ENCODE results near the gene STRA8. TPM values are rescaled to one million over a fixed set of nuclear protein-coding genes. Genes with fewer than 3 reads are reported as not detected.

STRA8 gene
- total RNA-seq, 1 experiment from 2014 or later, result not detected

GRCh38 chr7:135186841-135187253 lies 46.8 kb upstream of the STRA8 start:
- Histone ChIP-seq H3K4me1 (ENCODE audit: control insufficient read depth, insufficient read depth, low read length) (no peaks in the 10 kb centered on the region), H3K27me3 (ENCODE audit: control insufficient read depth, insufficient read depth, low read length) (no peaks in the 10 kb centered on the region), H3K36me3 (ENCODE audit: control insufficient read depth, insufficient read depth, low read length) (no peaks in the 10 kb centered on the region), H3K27ac (ENCODE audit: low read length) (no peak overlapping the region), H3K4me3 (ENCODE audit: low read depth in 2 of 2, low read length in 2 of 2) (no peak overlapping the region), H3K9me3 (ENCODE audit: control insufficient read depth, insufficient read depth, low read depth, low read length) (no peaks in the 10 kb centered on the region)
- CTCF ChIA-PET, result no interaction called here
- DNase-seq (ENCODE audit: low read depth, low spot score) (no peak), ATAC-seq (no peak)
- intact Hi-C loops (cut with micrococcal nuclease; ENCODE audit: unreplicated experiment) (no loop called here), in situ Hi-C loops (cut with HindIII; ENCODE audit: low pct_unique_long_range_greater_than_20kb, low sequenced_read_pairs) (no loop called here)
- TF ChIP-seq CTCF (IDR thresholded peaks at IDR 0.05) (no peak), TCF7L2 (IDR thresholded peaks at IDR 0.05; ENCODE audit: low read depth, low read length) (no peak), SIN3A (IDR thresholded peaks at IDR 0.05; ENCODE audit: borderline replicate concordance, insufficient read depth, low read depth, low read length) (no peak), POLR2AphosphoS5 (IDR thresholded peaks at IDR 0.05; ENCODE audit: low read depth, low read length) (no peak)
- TF ChIP-seq, protein P1, sequence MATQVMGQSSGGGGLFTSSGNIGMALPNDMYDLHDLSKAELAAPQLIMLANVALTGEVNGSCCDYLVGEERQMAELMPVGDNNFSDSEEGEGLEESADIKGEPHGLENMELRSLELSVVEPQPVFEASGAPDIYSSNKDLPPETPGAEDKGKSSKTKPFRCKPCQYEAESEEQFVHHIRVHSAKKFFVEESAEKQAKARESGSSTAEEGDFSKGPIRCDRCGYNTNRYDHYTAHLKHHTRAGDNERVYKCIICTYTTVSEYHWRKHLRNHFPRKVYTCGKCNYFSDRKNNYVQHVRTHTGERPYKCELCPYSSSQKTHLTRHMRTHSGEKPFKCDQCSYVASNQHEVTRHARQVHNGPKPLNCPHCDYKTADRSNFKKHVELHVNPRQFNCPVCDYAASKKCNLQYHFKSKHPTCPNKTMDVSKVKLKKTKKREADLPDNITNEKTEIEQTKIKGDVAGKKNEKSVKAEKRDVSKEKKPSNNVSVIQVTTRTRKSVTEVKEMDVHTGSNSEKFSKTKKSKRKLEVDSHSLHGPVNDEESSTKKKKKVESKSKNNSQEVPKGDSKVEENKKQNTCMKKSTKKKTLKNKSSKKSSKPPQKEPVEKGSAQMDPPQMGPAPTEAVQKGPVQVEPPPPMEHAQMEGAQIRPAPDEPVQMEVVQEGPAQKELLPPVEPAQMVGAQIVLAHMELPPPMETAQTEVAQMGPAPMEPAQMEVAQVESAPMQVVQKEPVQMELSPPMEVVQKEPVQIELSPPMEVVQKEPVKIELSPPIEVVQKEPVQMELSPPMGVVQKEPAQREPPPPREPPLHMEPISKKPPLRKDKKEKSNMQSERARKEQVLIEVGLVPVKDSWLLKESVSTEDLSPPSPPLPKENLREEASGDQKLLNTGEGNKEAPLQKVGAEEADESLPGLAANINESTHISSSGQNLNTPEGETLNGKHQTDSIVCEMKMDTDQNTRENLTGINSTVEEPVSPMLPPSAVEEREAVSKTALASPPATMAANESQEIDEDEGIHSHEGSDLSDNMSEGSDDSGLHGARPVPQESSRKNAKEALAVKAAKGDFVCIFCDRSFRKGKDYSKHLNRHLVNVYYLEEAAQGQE (IDR thresholded peaks at IDR 0.05; ENCODE audit: insufficient read depth in 1 of 2, low read depth in 2 of 2, low read length in 1 of 2), result no peak
- BruUV-seq (replicated peaks), result no TSS peak
- POLR2A ChIA-PET, result no interaction called here

DNA sequence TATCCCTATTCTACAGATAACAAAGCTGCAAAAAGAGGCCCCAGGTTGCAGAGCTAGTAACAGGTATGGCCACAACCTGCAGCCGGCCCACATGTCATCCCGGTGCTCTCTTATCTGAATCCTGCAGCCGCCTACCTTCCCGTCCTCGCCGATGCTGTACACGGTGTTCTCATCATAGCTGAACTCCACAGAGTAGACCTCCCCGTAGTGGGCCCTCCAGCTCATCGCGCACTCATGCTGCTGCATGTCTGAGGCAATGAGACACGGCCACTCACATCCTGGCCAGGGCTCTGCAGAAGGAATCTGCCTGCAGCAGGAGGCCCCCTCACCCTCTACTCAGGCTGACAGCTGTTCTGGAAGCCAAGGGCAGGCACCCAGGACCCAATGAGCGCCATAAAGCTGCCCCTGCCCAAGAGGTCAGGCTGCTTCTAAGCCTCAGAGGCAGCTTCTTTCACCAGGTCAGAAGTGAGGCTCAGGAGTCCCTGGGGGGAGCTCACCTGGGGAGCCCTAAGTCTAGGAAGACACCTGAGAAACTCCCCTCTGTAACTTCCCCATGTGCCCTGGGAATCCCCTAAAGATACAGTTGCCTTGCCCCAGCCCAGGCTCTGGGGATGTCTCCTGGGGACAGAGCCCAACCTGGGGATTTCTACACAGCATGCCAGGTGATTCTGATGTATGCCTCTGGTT lies 45.2 kb upstream of the STRA8 start:
- DNase-seq (ENCODE audit: low read depth, low spot score) (no peak), ATAC-seq (no peak)
- in situ Hi-C loops (cut with HindIII; ENCODE audit: low pct_unique_long_range_greater_than_20kb, low sequenced_read_pairs), result no loop called here
- CTCF ChIA-PET, result no interaction called here
- POLR2A ChIA-PET, result no interaction called here
- no peak overlapping the region for H3K4me3 ChIP-seq (ENCODE audit: low read depth in 2 of 2, low read length in 2 of 2)
- BruUV-seq (replicated peaks), result no TSS peak
- H3K27ac ChIP-seq (ENCODE audit: low read length), result no peak overlapping the region
- no peaks in the 10 kb centered on the region for H3K36me3 ChIP-seq (ENCODE audit: control insufficient read depth, insufficient read depth, low read length)
- no peaks in the 10 kb centered on the region for H3K27me3 ChIP-seq (ENCODE audit: control insufficient read depth, insufficient read depth, low read length)
- TF ChIP-seq TCF7L2 (IDR thresholded peaks at IDR 0.05; ENCODE audit: low read depth, low read length) (no peak), CTCF (IDR thresholded peaks at IDR 0.05) (no peak), POLR2AphosphoS5 (IDR thresholded peaks at IDR 0.05; ENCODE audit: low read depth, low read length) (no peak), SIN3A (IDR thresholded peaks at IDR 0.05; ENCODE audit: borderline replicate concordance, insufficient read depth, low read depth, low read length) (no peak)
- TF ChIP-seq, protein P1 (IDR thresholded peaks at IDR 0.05; ENCODE audit: insufficient read depth in 1 of 2, low read depth in 2 of 2, low read length in 1 of 2), result no peak
- intact Hi-C loops (cut with micrococcal nuclease; ENCODE audit: unreplicated experiment), result no loop called here
- no peaks in the 10 kb centered on the region for H3K9me3 ChIP-seq (ENCODE audit: control insufficient read depth, insufficient read depth, low read depth, low read length)
- H3K4me1 ChIP-seq (ENCODE audit: control insufficient read depth, insufficient read depth, low read length), result no peaks in the 10 kb centered on the region
